ENCODE data around the gene IFT172.

The IFT172 gene

DNA sequence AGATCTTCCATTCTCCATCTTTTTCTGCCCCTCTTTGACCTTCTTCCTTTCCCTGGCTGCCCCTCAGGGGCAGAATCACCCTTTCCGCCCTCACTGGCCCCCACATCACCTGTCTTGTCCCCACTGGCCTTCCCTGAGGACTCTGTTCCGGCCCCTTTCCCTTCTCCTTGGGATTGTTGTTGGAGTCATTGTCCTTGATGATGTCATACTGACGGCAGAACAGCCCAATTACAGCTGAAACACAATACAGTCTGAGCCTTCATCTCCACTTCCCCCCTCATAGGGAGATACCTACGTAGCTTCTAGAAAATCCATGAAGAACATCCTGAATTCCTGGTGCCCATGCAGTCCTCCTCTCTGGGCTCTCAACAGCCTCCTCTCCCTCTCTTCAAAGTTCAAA is 3.0 kb upstream of the IFT172 start:
- no peak overlapping the region for H3K9ac ChIP-seq (ENCODE audit: low read depth, low read length)
- H3K36me3 ChIP-seq (ENCODE audit: insufficient read depth, low read length) = no peaks in the 10 kb centered on the region
- H3K4me3 ChIP-seq (ENCODE audit: low read length) = no peak overlapping the region
- H3K27ac ChIP-seq (ENCODE audit: low read depth, low read length) = no peak overlapping the region
- H3K4me1 ChIP-seq (ENCODE audit: insufficient read depth, low read length) = no peaks in the 10 kb centered on the region; the same call in 1 of the 2 replicates
- H3K27me3 ChIP-seq (ENCODE audit: insufficient read depth, low read length) = peaks cover 40% of the 10 kb centered on the region
- 87% methylated on average over 4 of the region's 4 CpGs for WGBS
- H3K9me3 ChIP-seq (ENCODE audit: insufficient read depth, low read depth, low read length) = no peaks in the 10 kb centered on the region

DNA sequence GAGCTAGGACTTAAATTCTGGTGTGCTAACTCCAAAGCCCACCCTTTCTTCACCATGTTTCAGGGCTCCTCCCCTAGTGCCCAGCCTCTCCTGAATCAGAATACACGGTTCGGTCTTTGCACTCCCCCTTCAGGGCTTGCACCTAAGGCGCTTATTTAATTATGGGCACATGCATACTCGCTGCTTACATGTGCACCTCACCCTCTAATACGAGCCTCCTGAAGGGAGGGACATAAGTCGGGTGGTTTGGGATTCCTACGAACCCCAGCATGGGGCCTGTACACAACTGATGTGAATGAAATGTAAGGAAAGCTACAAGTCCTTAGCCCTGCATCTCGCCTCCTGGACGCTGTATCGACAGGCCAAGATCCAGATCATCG is 435 bp downstream of the IFT172 start:
- Histone ChIP-seq H3K4me3 (ENCODE audit: low read length) (peak overlapping the region; percentile 78), H3K9me3 (ENCODE audit: insufficient read depth, low read depth, low read length) (no peaks in the 10 kb centered on the region), H3K4me1 (ENCODE audit: insufficient read depth, low read length) (peaks cover 7% of the 10 kb centered on the region; the same call in 1 of the 2 replicates), H3K27ac (ENCODE audit: low read depth, low read length) (no peak overlapping the region), H3K9ac (ENCODE audit: low read depth, low read length) (peak overlapping the region; percentile 23), H3K27me3 (ENCODE audit: insufficient read depth, low read length) (peaks cover 6% of the 10 kb centered on the region), H3K36me3 (ENCODE audit: insufficient read depth, low read length) (no peaks in the 10 kb centered on the region)
- WGBS = 7% methylated on average over 11 of the region's 11 CpGs

DNA sequence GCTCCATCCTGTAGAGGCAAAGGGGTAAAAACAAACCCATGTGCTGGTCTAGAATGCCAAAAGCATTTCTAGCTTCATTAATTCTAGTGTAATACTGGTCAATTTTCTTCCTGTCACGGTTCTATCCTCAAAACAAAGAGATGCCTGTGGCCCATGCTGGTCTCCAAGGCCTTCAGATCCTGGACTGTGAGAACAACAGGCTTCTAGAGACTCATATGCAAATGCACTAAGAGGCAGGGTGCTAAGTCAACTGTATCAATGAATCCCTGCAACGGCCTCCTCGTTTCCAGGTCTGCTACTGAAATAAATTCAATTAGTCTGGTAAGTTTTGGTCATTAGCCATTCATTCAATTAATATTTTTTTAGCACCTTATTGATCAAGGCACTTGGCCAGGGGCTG is 4.0 kb downstream of the IFT172 start:
- H3K27ac ChIP-seq (ENCODE audit: low read depth, low read length) = no peak overlapping the region
- peaks cover 7% of the 10 kb centered on the region; the same call in 1 of the 2 replicates for H3K4me1 ChIP-seq (ENCODE audit: insufficient read depth, low read length)
- no peaks in the 10 kb centered on the region for H3K9me3 ChIP-seq (ENCODE audit: insufficient read depth, low read depth, low read length)
- H3K27me3 ChIP-seq (ENCODE audit: insufficient read depth, low read length) = no peaks in the 10 kb centered on the region
- no peak overlapping the region for H3K4me3 ChIP-seq (ENCODE audit: low read length)
- H3K36me3 ChIP-seq (ENCODE audit: insufficient read depth, low read length) = peaks cover 12% of the 10 kb centered on the region
- no peak overlapping the region for H3K9ac ChIP-seq (ENCODE audit: low read depth, low read length)
- WGBS = 69% methylated on average over 3 of the region's 3 CpGs

DNA sequence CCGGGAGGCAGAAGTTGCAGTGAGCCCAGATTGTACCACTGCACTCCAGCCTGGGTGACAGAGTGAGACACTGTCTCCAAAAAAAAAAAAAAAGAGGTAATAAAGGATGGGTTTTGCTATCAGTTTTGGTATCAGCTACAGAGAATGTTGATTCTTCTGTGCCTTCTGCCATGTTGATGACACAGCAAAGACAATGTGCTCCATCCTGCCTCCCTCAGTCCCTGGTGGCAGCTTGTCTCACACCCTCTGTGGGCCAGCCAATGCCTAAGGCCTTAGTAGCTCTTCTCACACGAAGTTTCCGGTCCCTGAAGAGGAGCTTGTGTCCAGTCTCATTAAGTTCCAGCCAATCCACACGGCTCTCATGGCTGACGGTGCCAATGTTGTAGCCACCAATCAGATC is 17.6 kb downstream of the IFT172 start:
- no peaks in the 10 kb centered on the region for H3K9me3 ChIP-seq (ENCODE audit: insufficient read depth, low read depth, low read length)
- H3K4me3 ChIP-seq (ENCODE audit: low read length) = no peak overlapping the region
- H3K36me3 ChIP-seq (ENCODE audit: insufficient read depth, low read length) = peaks cover 38% of the 10 kb centered on the region
- no peaks in the 10 kb centered on the region for H3K27me3 ChIP-seq (ENCODE audit: insufficient read depth, low read length)
- WGBS = 93% methylated on average over 5 of the region's 5 CpGs
- H3K4me1 ChIP-seq (ENCODE audit: insufficient read depth, low read length) = no peaks in the 10 kb centered on the region
- no peak overlapping the region for H3K9ac ChIP-seq (ENCODE audit: low read depth, low read length)
- no peak overlapping the region for H3K27ac ChIP-seq (ENCODE audit: low read depth, low read length)

DNA sequence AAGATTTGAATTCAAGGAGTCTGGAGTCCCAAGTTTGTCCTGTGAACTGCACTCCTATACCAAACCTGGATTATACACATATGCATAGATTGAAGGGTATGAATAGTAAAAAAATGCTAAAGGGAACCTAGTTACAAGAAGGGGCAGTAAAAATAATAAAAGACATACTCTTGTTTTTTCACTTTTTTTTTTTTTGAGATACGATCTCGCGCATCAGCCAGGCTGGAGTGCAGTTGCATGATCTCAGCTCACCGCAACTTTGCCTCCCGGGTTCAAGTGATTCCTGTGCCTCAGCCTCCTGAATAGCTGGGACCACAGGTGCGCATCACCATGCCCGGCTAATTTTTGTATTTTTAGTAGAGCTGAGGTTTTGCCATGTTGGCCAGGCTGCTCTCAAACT is 25.1 kb downstream of the IFT172 start:
- H3K9me3 ChIP-seq (ENCODE audit: insufficient read depth, low read depth, low read length) = no peaks in the 10 kb centered on the region
- H3K27ac ChIP-seq (ENCODE audit: low read depth, low read length) = no peak overlapping the region
- 98% methylated on average over 7 of the region's 7 CpGs for WGBS

DNA sequence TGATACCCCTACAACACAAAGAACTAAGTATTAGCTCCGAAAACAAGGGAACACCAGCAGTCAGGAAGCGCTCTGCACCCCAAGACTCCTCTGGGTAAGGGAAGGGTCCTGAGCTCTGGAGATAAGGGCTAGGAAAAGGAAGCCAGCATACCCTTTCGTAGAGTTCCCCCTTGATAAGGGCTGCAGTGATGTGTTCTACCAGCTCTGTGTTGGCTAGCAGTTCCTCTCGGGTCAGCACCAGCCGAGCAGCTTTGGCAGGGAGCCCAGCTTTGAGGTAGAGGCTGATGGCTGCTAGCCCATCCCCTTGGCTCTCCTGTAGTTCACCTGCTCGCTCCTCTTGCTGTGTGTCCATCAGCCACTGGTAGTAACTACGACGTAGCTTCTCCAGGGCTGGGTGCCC is 28.4 kb downstream of the IFT172 start:
- WGBS = 93% methylated on average over 8 of the region's 8 CpGs
- no peak overlapping the region for H3K4me3 ChIP-seq (ENCODE audit: low read length)
- peak overlapping the region; percentile 48; the same call in 1 of the 2 replicates for H3K27ac ChIP-seq (ENCODE audit: low read depth, low read length)
- H3K9me3 ChIP-seq (ENCODE audit: insufficient read depth, low read depth, low read length) = no peaks in the 10 kb centered on the region
- H3K27me3 ChIP-seq (ENCODE audit: insufficient read depth, low read length) = no peaks in the 10 kb centered on the region
- no peaks in the 10 kb centered on the region for H3K4me1 ChIP-seq (ENCODE audit: insufficient read depth, low read length)
- no peak overlapping the region; the same call in 1 of the 2 replicates for H3K9ac ChIP-seq (ENCODE audit: low read depth, low read length)
- H3K36me3 ChIP-seq (ENCODE audit: insufficient read depth, low read length) = peaks cover 20% of the 10 kb centered on the region

More for the DNA sequence above, 25.1 kb downstream of the IFT172 start:
- H3K9ac ChIP-seq (ENCODE audit: low read depth, low read length) = no peak overlapping the region
- no peak overlapping the region for H3K4me3 ChIP-seq (ENCODE audit: low read length)
- H3K36me3 ChIP-seq (ENCODE audit: insufficient read depth, low read length) = no peaks in the 10 kb centered on the region
- H3K27me3 ChIP-seq (ENCODE audit: insufficient read depth, low read length) = no peaks in the 10 kb centered on the region
- H3K4me1 ChIP-seq (ENCODE audit: insufficient read depth, low read length) = no peaks in the 10 kb centered on the region

DNA sequence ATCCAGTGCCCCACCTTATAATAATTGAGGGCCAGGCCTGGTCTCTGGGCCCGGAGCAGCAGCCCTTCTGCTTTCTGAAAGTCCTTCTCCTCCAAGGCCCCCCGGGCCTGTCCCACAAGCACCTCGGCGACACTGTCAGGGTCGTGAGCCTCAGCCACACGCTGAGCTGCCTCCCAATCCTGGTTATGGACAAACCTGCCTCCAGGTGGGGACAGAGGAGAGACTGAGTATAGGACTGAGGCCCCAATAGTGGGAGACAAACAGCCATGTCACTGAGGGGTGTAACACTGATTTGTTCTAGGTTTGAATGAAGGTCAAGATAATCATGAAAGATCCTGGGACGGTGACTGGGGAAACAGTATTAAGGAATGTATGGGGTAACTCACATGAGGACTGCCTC is 35.6 kb downstream of the IFT172 start:
- Histone ChIP-seq H3K4me3 (ENCODE audit: low read length) (no peak overlapping the region), H3K9ac (ENCODE audit: low read depth, low read length) (no peak overlapping the region), H3K27ac (ENCODE audit: low read depth, low read length) (no peak overlapping the region), H3K4me1 (ENCODE audit: insufficient read depth, low read length) (no peaks in the 10 kb centered on the region), H3K36me3 (ENCODE audit: insufficient read depth, low read length) (peaks cover 33% of the 10 kb centered on the region), H3K27me3 (ENCODE audit: insufficient read depth, low read length) (no peaks in the 10 kb centered on the region), H3K9me3 (ENCODE audit: insufficient read depth, low read depth, low read length) (no peaks in the 10 kb centered on the region)
- 91% methylated on average over 7 of the region's 7 CpGs for WGBS

DNA sequence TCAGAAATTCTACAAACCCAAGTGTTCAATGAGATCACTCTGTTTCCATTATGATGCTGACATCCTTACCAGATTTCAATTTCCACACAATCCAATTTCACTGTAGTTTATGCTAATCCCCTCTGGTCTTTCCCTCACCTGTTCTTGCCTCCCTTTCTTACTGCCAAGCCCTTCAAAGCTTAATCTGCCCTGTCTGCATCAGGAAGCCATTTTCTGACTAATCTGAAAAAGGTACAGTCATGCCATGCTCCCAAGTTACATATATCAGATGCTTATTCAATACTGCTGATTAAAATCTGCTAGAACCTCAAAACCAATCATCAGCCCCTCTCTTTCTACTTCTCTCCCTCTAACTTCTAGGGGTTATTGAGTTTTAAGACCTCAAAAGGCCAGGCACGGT is 38.4 kb downstream of the IFT172 start:
- Histone ChIP-seq H3K9ac (ENCODE audit: low read depth, low read length) (no peak overlapping the region), H3K4me1 (ENCODE audit: insufficient read depth, low read length) (no peaks in the 10 kb centered on the region), H3K27ac (ENCODE audit: low read depth, low read length) (no peak overlapping the region), H3K36me3 (ENCODE audit: insufficient read depth, low read length) (peaks cover 27% of the 10 kb centered on the region), H3K4me3 (ENCODE audit: low read length) (no peak overlapping the region), H3K9me3 (ENCODE audit: insufficient read depth, low read depth, low read length) (no peaks in the 10 kb centered on the region), H3K27me3 (ENCODE audit: insufficient read depth, low read length) (no peaks in the 10 kb centered on the region)
- WGBS = 33% methylated on average over 1 of the region's 1 CpG

DNA sequence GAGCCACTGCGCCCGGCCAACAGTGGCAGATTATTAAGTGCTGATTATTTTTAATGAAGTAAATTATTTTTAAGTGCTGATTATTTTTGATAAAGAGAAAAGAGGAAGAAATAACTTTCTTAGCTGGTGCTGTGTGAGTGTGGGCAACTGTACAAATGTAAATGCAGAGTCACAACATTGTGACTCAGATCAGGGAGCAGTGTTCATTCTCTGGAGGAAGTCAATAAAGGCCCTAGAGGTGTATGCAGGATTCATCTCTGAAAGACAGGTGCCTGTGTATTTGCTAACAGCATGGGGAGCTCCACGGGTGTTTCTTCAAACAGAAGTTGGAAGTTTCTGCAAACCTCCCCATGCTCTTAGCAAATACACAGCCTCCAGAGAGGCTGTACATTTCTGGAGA is 41.2 kb downstream of the IFT172 start:
- 64% methylated on average over 3 of the region's 3 CpGs for WGBS
- Histone ChIP-seq H3K27ac (ENCODE audit: low read depth, low read length) (no peak overlapping the region), H3K9ac (ENCODE audit: low read depth, low read length) (no peak overlapping the region), H3K4me1 (ENCODE audit: insufficient read depth, low read length) (0 out of 2 replicates have a peak, but pooled peaks cover under 1% of the 10 kb centered on the region), H3K9me3 (ENCODE audit: insufficient read depth, low read depth, low read length) (no peaks in the 10 kb centered on the region), H3K27me3 (ENCODE audit: insufficient read depth, low read length) (no peaks in the 10 kb centered on the region), H3K36me3 (ENCODE audit: insufficient read depth, low read length) (peaks cover 37% of the 10 kb centered on the region), H3K4me3 (ENCODE audit: low read length) (no peak overlapping the region)

DNA sequence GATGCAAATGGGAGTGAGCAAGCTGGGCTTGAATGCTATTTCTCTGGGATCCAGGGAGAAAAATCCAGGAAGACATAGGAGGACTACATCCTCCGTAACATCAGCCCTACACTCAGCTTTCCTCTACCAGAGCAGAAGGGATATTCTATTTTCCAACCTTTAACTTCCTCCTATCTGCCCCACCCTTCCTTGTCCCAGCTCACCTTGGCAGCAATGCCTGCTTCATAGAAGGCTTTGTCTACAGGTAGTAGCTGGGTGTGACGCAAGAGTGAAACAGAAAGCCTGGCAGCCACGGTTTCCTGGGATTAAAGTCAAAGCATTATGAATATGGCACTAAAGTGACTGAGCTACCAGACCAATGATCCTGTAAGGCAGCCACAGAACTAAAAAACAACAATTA is 43.5 kb downstream of the IFT172 start:
- 93% methylated on average over 3 of the region's 3 CpGs for WGBS
- Histone ChIP-seq H3K27me3 (ENCODE audit: insufficient read depth, low read length) (no peaks in the 10 kb centered on the region), H3K36me3 (ENCODE audit: insufficient read depth, low read length) (peaks cover 35% of the 10 kb centered on the region), H3K4me1 (ENCODE audit: insufficient read depth, low read length) (peaks cover 15% of the 10 kb centered on the region; the same call in 1 of the 2 replicates), H3K9me3 (ENCODE audit: insufficient read depth, low read depth, low read length) (no peaks in the 10 kb centered on the region), H3K9ac (ENCODE audit: low read depth, low read length) (no peak overlapping the region), H3K4me3 (ENCODE audit: low read length) (no peak overlapping the region), H3K27ac (ENCODE audit: low read depth, low read length) (no peak overlapping the region)

DNA sequence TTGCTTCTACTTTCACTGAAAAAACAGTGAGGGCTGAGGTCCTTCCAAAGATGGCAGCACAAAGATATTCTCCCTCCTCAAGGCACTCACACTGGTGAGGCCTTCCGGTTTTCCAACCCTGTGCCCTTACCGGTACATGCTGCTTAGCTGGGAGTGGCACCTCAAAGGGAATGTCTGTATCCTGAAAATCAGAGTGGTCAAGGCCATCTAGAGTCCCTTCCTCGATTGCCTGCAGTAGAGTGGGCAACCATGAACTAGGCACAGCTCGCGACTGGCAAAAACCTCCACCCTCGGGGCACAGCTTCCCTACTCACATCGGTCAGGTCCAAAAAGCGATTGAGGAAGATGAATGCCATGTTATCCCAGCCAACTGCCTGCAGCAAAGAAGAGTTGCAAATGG is 43.9 kb downstream of the IFT172 start:
- Histone ChIP-seq H3K9me3 (ENCODE audit: insufficient read depth, low read depth, low read length) (no peaks in the 10 kb centered on the region), H3K27me3 (ENCODE audit: insufficient read depth, low read length) (no peaks in the 10 kb centered on the region), H3K4me3 (ENCODE audit: low read length) (no peak overlapping the region), H3K9ac (ENCODE audit: low read depth, low read length) (no peak overlapping the region), H3K36me3 (ENCODE audit: insufficient read depth, low read length) (peaks cover 39% of the 10 kb centered on the region), H3K4me1 (ENCODE audit: insufficient read depth, low read length) (peaks cover 15% of the 10 kb centered on the region; the same call in 1 of the 2 replicates), H3K27ac (ENCODE audit: low read depth, low read length) (no peak overlapping the region)
- WGBS = 93% methylated on average over 8 of the region's 8 CpGs

DNA sequence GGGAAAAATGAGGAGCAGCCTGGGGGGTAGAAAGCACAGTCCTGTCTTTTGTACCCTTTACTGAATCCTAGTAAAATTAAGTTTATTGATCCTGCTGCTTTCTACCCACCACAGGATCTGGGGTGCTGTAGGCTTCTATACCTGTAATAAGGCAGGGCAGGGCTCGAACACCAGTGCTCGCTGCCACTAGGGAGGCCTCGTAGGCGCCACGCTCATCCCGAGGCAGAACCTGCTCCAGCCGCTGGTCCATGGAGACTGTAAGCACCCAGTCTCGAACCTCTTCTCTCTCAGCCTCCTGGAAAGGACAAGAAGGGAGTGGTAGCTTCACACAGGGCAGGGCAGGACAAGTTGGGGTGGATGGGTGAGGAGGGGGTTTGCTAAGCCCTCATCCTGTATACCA is 44.4 kb downstream of the IFT172 start:
- H3K27ac ChIP-seq (ENCODE audit: low read depth, low read length) = no peak overlapping the region
- H3K36me3 ChIP-seq (ENCODE audit: insufficient read depth, low read length) = peaks cover 44% of the 10 kb centered on the region
- peaks cover 15% of the 10 kb centered on the region; the same call in 1 of the 2 replicates for H3K4me1 ChIP-seq (ENCODE audit: insufficient read depth, low read length)
- no peak overlapping the region for H3K4me3 ChIP-seq (ENCODE audit: low read length)
- H3K9me3 ChIP-seq (ENCODE audit: insufficient read depth, low read depth, low read length) = no peaks in the 10 kb centered on the region
- H3K27me3 ChIP-seq (ENCODE audit: insufficient read depth, low read length) = no peaks in the 10 kb centered on the region
- no peak overlapping the region for H3K9ac ChIP-seq (ENCODE audit: low read depth, low read length)
- 95% methylated on average over 8 of the region's 8 CpGs for WGBS

Measured in HUES64 (cell line).